ENCODE data around the gene FHOD3.

FHOD3 gene

DNA sequence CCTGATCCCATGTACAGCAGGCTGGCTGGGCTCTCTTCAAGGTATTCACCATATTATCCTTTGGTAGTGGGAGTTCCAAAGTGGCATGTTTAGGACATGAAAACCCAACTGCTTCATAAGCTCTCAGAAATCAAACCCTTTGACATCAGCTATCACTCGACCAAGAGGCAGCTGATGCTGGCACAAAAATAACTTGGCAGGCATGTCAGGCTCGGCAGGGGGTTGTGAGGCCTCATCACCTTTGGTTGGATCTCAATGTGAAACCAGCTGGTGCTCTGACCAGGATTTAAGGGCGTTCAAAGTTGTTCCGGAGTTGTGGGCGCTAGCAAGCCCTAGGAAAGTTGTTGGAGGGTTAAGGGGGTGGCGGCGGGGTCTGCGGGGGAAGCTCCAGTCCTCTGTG, 171.9 kb downstream of the FHOD3 start:
- Mint-ChIP-seq H3K9me3 (ENCODE audit: low read depth) (no peaks in the 10 kb centered on the region), H3K27ac (no peak overlapping the region), H3K4me1 (ENCODE audit: low read depth) (no peaks in the 10 kb centered on the region), H3K4me3 (no peak overlapping the region), H3K27me3 (peaks cover 2% of the 10 kb centered on the region), H3K36me3 (no peaks in the 10 kb centered on the region)

GRCh38 chr18:36470896-36471295, 173.4 kb downstream of the FHOD3 start:
- Mint-ChIP-seq H3K36me3 (no peaks in the 10 kb centered on the region), H3K4me3 (no peak overlapping the region), H3K27ac (no peak overlapping the region), H3K9me3 (ENCODE audit: low read depth) (no peaks in the 10 kb centered on the region), H3K27me3 (peaks cover 2% of the 10 kb centered on the region), H3K4me1 (ENCODE audit: low read depth) (no peaks in the 10 kb centered on the region)

DNA sequence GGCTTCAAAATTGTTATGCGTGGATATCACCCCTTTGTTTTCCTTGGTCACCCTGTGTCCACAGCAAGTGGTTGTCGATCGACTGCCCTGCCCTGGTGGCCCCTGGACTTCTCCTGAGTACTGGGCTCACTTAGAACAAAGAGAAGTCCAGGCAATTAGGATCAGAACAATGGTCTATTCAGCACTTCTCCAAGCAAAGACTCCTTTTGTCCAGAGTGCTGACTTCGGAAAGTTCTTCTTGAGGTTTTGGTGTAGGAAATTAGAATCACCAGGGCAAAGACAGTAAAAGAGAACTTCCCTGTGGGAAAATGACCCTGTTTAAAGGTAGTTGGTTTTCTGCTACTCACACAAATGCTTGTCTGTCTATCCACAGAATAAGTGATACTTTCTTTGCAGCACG, 173.9 kb downstream of the FHOD3 start:
- no peaks in the 10 kb centered on the region for H3K9me3 Mint-ChIP-seq (ENCODE audit: low read depth)
- no peak overlapping the region for H3K4me3 Mint-ChIP-seq
- H3K27ac Mint-ChIP-seq, result no peak overlapping the region
- no peaks in the 10 kb centered on the region for H3K36me3 Mint-ChIP-seq
- peaks cover 2% of the 10 kb centered on the region for H3K27me3 Mint-ChIP-seq
- H3K4me1 Mint-ChIP-seq (ENCODE audit: low read depth), result no peaks in the 10 kb centered on the region

- H3K4me1 Mint-ChIP-seq (ENCODE audit: low read depth), result no peaks in the 10 kb centered on the region
- no peaks in the 10 kb centered on the region for H3K36me3 Mint-ChIP-seq
- peaks cover 6% of the 10 kb centered on the region for H3K27me3 Mint-ChIP-seq
- no peak overlapping the region for H3K4me3 Mint-ChIP-seq
- no peaks in the 10 kb centered on the region for H3K9me3 Mint-ChIP-seq (ENCODE audit: low read depth)
- H3K27ac Mint-ChIP-seq, result no peak overlapping the region
Measured at GRCh38 chr18:36476433-36476832, 178.9 kb downstream of the FHOD3 start.

DNA sequence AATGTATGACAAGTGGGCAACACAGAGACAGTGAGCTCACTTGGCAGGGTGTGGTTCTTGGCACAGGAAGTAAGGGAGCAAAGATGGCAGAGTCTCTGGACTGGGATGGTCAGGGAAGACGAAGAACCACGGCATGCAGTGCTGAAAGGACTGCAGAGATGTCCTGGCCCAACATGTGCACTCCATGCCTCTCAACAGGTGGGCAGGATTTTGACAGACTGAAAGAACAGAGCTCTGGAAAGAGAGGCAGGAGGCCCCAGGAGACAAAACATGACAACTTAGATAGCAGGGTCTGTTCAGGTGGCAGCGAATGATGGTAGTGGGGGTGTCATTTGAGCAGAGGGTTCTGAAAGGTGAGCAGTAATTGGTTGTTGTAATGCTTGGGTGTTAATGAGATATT, 180.3 kb downstream of the FHOD3 start:
- Mint-ChIP-seq H3K27me3 (peaks cover 3% of the 10 kb centered on the region), H3K4me3 (no peak overlapping the region), H3K4me1 (ENCODE audit: low read depth) (no peaks in the 10 kb centered on the region), H3K27ac (no peak overlapping the region), H3K9me3 (ENCODE audit: low read depth) (no peaks in the 10 kb centered on the region), H3K36me3 (no peaks in the 10 kb centered on the region)

GRCh38 chr18:36481201-36481657, 183.7 kb downstream of the FHOD3 start:
- Mint-ChIP-seq H3K4me1 (ENCODE audit: low read depth) (no peaks in the 10 kb centered on the region), H3K9me3 (ENCODE audit: low read depth) (no peaks in the 10 kb centered on the region), H3K27ac (no peak overlapping the region), H3K4me3 (no peak overlapping the region), H3K27me3 (peaks cover 3% of the 10 kb centered on the region), H3K36me3 (no peaks in the 10 kb centered on the region)

DNA sequence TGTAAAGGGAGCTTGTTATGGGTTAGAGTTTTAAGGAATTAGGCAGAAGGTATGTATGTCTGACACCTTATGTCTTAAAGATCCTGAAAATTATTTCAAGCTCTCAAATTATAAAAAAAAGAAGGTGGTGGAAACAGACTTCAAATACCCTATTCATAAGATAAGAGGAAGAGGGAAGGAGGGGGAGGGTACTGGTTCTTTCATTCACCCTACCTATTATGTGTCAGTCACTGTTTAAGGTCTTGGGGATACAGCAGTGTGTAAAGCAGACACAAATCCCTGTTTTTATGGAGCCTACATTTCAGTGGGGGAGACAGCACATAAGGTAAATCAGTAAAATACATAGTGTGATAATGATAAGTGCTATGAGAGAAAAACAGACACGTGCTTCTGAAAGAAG, 184.4 kb downstream of the FHOD3 start:
- Mint-ChIP-seq H3K36me3 (no peaks in the 10 kb centered on the region), H3K4me3 (no peak overlapping the region), H3K9me3 (ENCODE audit: low read depth) (no peaks in the 10 kb centered on the region), H3K27ac (no peak overlapping the region), H3K4me1 (ENCODE audit: low read depth) (no peaks in the 10 kb centered on the region), H3K27me3 (peaks cover 4% of the 10 kb centered on the region)

GRCh38 chr18:36484591-36484990, 187.1 kb downstream of the FHOD3 start:
- no peak overlapping the region for H3K4me3 Mint-ChIP-seq
- H3K27ac Mint-ChIP-seq, result no peak overlapping the region
- no peaks in the 10 kb centered on the region for H3K9me3 Mint-ChIP-seq (ENCODE audit: low read depth)
- H3K27me3 Mint-ChIP-seq, result peaks cover 3% of the 10 kb centered on the region
- no peaks in the 10 kb centered on the region for H3K36me3 Mint-ChIP-seq
- no peaks in the 10 kb centered on the region for H3K4me1 Mint-ChIP-seq (ENCODE audit: low read depth)

GRCh38 chr18:36485772-36486171, 188.3 kb downstream of the FHOD3 start:
- Mint-ChIP-seq H3K4me3 (no peak overlapping the region), H3K36me3 (no peaks in the 10 kb centered on the region), H3K27me3 (peaks cover 6% of the 10 kb centered on the region), H3K27ac (no peak overlapping the region), H3K9me3 (ENCODE audit: low read depth) (no peaks in the 10 kb centered on the region), H3K4me1 (ENCODE audit: low read depth) (no peaks in the 10 kb centered on the region)

DNA sequence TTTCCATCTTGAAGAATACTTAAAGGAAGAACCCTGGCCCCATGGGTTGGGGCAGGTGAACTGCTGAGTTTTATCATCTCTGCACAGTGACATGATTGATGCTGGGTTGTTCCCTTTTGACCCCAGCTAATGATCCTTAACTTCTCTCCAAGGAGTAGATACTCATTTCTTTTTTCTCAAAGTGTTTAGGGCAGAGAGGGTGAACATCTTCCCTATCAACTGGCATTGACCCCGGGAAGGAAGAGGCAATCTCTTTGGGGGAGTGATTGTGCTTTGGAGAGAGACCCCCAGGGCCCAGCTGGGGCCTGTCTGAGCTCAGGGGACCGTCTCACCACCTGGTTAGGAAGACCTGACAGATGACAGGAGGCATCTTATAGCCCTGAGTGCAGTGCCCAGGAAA, 190.6 kb downstream of the FHOD3 start:
- Mint-ChIP-seq H3K36me3 (no peaks in the 10 kb centered on the region), H3K27me3 (peaks cover 8% of the 10 kb centered on the region), H3K9me3 (ENCODE audit: low read depth) (no peaks in the 10 kb centered on the region), H3K4me3 (no peak overlapping the region), H3K27ac (no peak overlapping the region), H3K4me1 (ENCODE audit: low read depth) (no peaks in the 10 kb centered on the region)

- H3K27me3 Mint-ChIP-seq, result peaks cover 8% of the 10 kb centered on the region
- H3K4me1 Mint-ChIP-seq (ENCODE audit: low read depth), result peaks cover 4% of the 10 kb centered on the region
- no peak overlapping the region for H3K4me3 Mint-ChIP-seq
- H3K27ac Mint-ChIP-seq, result no peak overlapping the region
- H3K9me3 Mint-ChIP-seq (ENCODE audit: low read depth), result no peaks in the 10 kb centered on the region
- H3K36me3 Mint-ChIP-seq, result no peaks in the 10 kb centered on the region
Measured at GRCh38 chr18:36490897-36491296, 193.4 kb downstream of the FHOD3 start.

- no peak overlapping the region for H3K27ac Mint-ChIP-seq
- H3K36me3 Mint-ChIP-seq, result no peaks in the 10 kb centered on the region
- H3K27me3 Mint-ChIP-seq, result peaks cover 4% of the 10 kb centered on the region
- H3K9me3 Mint-ChIP-seq (ENCODE audit: low read depth), result no peaks in the 10 kb centered on the region
- H3K4me1 Mint-ChIP-seq (ENCODE audit: low read depth), result peaks cover 6% of the 10 kb centered on the region
- H3K4me3 Mint-ChIP-seq, result no peak overlapping the region
Measured at GRCh38 chr18:36492604-36493329, 195.3 kb downstream of the FHOD3 start.

- no peaks in the 10 kb centered on the region for H3K9me3 Mint-ChIP-seq (ENCODE audit: low read depth)
- H3K27ac Mint-ChIP-seq, result no peak overlapping the region
- peaks cover 6% of the 10 kb centered on the region for H3K4me1 Mint-ChIP-seq (ENCODE audit: low read depth)
- H3K4me3 Mint-ChIP-seq, result no peak overlapping the region
- H3K27me3 Mint-ChIP-seq, result peaks cover 4% of the 10 kb centered on the region
- no peaks in the 10 kb centered on the region for H3K36me3 Mint-ChIP-seq
Measured at GRCh38 chr18:36493349-36494159, 196.0 kb downstream of the FHOD3 start.

DNA sequence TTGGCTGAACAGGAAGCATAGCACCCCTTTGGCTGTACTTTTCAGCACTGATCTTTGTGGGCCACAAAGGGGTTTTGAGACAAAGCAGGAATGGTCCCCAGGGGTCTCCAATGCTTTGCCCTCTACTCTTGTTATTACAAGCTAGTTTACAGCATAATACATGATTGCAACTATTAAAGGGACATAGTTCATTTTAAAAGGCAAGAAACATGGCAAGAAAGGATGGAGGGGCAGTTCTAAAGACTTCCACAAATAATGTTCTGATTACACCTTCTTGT, 196.6 kb downstream of the FHOD3 start:
- H3K4me1 Mint-ChIP-seq (ENCODE audit: low read depth), result peaks cover 6% of the 10 kb centered on the region
- H3K4me3 Mint-ChIP-seq, result no peak overlapping the region
- H3K36me3 Mint-ChIP-seq, result no peaks in the 10 kb centered on the region
- peaks cover 4% of the 10 kb centered on the region for H3K27me3 Mint-ChIP-seq
- no peaks in the 10 kb centered on the region for H3K9me3 Mint-ChIP-seq (ENCODE audit: low read depth)
- H3K27ac Mint-ChIP-seq, result no peak overlapping the region

- Mint-ChIP-seq H3K27me3 (peaks cover 4% of the 10 kb centered on the region), H3K9me3 (ENCODE audit: low read depth) (no peaks in the 10 kb centered on the region), H3K36me3 (no peaks in the 10 kb centered on the region), H3K27ac (no peak overlapping the region), H3K4me3 (no peak overlapping the region), H3K4me1 (ENCODE audit: low read depth) (peaks cover 6% of the 10 kb centered on the region)
Measured at GRCh38 chr18:36496022-36496421, 198.5 kb downstream of the FHOD3 start.

GRCh38 chr18:36499938-36500337, 202.4 kb downstream of the FHOD3 start:
- Mint-ChIP-seq H3K4me1 (ENCODE audit: low read depth) (peaks cover 6% of the 10 kb centered on the region), H3K27ac (no peak overlapping the region), H3K4me3 (no peak overlapping the region), H3K36me3 (no peaks in the 10 kb centered on the region), H3K9me3 (ENCODE audit: low read depth) (no peaks in the 10 kb centered on the region), H3K27me3 (peaks cover 6% of the 10 kb centered on the region)
